GM21360 (cell line): ENCODE measurements around the gene CCDC34.
"Not testable (repeated sequence)": the region's sequence is repeated elsewhere in the genome, so short reads cannot be mapped to it uniquely, and the experiment has no call there.

Experiments
- ATAC-seq: cut with Tn5 transposase; IDR thresholded peaks from one replicate; pipeline ENCODE4 v1.9.1; 2021; ENCODE audit warnings: mild to moderate bottlenecking, moderate library complexity; ENCODE audit not compliant: unreplicated experiment

CCDC34 gene

DNA sequence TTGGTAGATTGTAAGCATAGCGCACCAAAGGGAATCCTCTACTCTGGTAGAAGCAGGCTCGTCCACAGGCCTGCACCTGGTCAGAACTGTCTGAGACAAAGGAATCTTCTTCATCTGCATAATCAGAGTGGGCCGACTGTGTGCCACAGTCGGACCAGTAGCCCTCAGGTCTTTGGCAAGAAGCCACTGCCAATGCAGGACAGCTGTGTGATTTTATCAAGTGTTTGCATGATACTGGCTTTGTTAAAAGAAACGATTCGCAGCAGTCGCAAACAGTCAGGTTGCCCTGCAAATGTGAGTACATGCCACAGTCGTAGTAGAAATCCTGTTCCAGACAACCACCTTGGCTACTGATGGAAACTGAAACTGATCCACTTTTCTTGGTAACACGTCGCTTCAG lies 4.9 kb upstream of the CCDC34 start:
- no peak for ATAC-seq

DNA sequence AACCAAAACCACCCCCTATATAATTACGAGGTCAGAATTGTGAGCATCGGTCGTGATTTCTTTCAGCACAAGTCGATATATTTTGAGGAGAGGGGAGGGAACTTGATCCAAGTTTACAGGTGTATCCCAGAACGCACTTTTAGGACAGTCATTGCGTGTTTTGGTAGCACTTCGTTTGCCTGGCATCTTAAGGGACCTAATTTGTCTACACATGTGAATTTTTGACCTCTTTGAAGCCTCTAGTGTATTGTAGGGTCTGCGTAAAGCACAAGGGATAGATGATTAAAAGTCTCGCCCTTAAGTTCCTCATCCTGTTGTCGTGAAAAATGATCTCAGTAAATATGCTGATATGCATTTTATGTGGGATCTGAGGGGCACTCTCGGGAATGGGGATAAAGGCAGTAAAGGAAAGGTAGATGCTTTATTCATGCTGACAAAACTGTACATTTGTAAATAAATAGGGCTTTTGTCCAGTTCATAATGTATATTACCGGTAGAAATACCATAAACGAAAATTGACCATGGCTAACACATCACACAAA lies 632 bp upstream of the CCDC34 start:
- no peak for ATAC-seq

DNA sequence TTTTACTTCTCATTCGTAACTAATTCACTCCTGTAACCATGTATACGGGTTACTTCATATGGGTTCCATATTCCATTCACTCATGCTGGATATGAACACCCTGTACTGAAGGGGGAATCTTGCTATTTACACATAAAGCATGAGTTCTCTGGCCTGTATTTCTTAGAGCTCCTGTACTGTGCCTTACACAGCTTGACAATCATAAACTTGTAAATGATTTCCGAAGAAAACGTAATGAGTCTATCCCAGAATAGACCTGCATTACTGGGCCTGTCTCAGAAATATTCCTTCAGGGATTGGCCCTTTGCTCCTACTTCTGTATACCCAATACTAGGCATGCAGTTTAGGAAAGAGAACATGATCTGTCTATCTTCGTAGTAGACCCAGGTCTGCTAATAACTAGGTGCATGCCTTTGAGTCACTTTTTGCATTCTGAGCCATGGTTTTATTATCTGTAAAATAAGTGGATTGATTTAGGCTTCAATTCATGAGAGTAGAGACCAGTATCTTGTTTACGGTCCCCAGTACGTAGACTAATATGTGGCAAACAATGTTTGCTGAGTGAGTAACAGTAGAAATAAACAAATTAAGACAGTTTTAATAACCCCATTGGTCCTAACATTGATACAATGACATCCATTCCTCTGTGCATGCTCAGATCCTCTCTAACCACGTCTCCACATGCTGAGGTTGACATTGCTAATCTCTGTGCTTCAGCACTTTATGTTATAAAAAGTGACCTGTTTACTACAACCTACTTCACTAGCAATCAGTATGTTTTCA lies 1.2 kb downstream of the CCDC34 start:
- no peak for ATAC-seq

DNA sequence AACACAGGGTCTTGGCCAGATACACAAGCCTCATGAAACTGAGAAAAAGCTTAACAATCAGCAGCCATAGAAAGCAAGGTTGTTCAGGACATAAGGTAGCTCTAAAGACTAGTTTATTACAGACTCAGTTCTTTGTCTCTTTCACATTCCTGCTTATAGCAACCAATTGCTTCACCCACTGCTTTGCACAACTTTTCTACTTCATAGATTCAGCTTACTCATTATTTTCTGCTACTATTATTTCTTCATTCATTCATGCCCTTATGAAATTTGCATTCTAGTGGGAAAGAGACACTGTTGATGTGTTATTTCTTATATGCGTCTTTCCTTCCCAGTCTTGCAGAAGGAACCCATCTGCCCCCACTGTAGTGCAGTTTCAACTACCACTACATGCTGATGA lies 4.7 kb downstream of the CCDC34 start:
- no peak for ATAC-seq

DNA sequence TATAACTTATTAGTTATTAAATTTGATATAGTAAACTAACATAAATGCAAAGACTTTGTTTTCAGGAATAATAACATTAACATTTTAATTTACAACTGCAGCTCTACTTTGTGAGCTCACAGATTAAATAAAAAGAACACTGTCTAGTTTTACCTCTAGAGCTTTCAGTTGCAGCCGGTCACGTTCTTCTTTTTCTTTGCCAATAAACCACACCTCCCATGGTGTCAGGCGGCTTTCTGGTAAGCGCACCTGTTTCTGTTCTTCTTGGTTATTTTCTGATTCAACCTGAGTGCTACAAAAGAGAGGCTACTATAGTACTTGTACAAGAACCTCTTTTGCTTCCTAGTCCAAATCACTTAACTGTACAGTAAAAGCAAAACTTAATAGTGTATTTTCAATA lies 5.8 kb downstream of the CCDC34 start:
- no peak for ATAC-seq

DNA sequence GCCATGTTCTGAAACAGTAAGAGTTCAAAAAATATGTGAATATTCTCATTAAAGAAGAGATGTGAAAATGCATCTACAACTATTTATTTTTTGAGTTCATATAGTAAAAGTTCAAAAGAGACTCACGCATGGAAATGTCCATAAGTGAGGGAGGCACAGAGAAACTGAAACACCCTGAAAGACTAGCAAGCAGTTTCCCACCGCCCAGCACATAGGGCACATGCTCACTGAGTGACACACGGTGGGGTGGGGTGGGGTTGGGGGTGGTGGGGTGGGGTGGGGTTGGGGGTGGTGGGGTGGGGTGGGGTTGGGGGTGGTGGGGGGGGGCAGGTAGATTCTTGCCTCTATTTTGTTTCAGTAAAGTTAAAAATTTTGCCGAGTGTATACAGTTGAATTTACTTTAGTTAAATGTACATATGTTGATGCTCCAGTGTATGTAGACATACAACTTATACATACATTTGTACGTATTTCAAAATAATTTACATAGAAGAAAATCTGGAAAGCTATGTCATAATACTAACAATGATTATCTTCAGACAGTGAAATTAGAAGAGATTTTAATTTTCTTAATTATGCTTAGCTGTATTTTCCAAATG lies 6.3 kb downstream of the CCDC34 start:
- no peak for ATAC-seq

DNA sequence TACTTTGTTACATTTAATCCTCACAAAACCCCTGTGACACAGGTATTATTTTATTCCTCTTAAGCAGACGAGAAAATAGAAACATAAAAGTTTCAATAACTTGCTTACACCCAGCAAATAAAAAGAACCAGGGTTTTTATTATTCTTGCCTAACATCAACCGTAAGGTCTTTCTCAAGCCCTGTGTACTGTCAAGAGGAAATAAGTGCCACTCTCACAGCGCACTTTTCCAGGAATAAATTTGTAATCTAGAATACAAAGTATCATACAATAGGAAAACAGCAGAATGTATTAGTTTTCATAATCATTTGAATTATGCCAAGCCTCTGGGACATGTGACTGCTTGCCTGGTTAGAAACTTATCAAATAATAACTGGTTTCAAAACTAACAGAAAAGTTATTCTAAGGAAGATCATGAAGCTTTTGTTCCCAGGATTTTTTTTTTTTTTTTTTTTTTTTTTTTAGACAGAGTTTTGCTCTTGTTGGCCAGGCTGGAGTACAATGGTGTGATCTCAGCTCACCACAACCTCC lies 7.4 kb downstream of the CCDC34 start:
- no peak for ATAC-seq

DNA sequence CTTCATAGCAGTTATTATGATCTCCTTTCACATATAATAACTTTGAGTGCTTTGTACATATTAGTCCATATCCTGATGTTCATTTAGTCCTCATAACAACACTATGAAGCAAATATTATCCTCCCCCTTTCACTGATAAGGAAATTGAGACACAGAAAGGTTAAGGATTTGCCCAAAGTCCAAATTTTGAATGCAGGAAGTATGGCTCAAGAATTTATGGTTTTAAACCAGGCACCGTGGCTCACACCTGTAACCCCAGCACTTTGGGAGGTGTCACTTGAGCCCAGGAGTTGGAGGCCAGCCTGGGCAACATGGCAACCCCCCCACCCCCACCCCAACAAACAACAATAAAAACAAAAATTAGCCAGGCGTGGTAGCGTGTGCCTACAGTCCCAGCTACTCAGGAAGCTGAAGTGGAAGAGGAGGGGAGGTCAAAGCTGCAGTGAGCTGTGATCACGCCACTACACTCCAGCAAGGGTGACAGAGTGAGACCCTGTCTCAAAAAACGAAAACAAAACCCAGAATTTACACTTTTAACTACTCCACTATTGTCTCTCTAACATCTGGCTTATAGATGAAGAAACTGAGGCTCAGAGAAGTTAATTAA lies 8.6 kb downstream of the CCDC34 start:
- no peak for ATAC-seq

DNA sequence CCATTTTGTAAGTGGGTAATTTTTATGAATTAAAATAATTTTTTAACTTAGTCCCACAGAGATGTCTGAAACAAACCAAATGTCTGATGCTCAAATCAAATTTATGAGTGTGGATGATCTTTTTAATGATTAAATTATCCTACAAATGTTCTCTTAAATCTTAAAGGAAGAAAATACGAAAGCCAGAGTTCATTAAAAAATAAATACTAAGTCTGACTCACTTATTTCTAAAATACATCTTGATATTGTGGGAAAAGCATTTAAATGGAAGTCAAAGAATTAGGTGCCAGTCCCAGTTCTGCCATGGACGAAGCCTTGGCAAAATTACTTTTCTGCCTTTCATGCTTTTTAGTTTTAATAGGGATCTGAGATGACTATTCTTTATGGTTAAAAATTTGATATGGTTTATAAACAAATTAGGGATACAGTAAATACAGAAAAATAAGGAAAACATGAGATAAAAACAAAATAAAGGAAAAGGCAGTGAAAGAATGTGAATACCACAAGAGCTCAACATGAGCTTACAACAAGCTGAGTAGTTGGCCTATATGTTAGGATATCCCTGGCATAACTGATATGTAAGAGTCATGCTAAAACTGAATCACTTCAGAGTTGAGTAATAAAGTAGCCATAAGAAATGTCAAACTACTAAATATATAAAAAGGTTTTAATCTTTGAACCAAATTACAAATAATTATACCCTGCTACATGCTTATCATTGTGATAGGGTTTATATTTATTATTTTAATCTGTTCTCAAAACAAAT lies 9.2 kb downstream of the CCDC34 start:
- ATAC-seq, result no peak

DNA sequence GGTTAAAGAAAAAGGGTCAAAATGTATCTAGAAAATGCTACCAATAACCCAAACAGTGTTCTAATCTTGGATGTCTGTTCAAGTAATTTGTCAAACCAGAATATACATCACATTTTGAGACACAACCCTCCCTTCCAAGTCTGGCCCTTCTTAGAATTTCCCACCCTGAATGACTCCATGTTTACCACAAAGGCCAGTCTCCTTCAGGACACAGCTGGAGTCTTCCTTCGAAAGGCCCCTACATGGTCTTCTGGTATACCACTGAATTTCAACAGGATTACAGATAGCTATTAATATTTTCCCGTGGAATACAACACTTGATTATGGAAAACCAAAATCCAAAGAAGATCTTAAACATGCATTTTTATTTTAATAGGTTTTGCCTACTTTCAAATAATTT lies 10.2 kb downstream of the CCDC34 start:
- no peak for ATAC-seq

DNA sequence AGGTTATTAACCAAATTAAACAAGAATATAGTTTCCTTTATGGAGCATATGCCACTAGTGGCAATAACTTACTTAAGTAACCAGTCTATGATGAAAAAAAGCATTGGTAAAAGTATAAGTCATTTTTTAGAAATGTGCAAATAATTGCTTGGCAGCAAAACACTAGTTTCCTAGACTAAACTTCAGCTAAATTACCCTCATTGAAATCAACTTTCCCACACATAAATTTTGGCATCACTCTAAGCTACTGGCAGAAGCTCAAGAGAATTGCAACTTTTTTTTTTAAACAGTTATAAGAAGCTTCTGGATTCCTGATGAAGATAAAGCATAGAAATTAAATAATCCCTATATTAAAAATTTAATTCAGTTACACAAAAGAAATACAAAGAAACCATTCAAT lies 12.5 kb downstream of the CCDC34 start:
- ATAC-seq, result no peak

DNA sequence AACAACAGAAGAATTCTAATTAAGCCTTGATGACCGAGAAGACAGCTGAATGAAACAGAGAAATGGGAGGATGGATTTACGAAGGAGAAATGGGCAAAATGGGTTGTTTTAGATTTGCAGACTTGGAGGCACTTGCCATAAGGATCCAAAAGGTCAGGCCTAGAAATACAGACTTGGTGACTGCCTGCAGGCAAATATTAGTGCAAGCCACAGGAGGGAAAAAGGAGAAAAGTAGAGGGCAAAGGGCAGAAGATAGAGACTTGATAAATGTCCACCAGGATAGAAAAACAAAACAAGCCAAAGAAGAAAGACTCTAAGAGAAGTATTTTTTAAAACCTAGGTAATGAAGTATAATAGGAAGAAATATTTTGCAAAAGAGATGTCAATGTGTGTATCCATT lies 13.1 kb downstream of the CCDC34 start:
- ATAC-seq, result no peak

DNA sequence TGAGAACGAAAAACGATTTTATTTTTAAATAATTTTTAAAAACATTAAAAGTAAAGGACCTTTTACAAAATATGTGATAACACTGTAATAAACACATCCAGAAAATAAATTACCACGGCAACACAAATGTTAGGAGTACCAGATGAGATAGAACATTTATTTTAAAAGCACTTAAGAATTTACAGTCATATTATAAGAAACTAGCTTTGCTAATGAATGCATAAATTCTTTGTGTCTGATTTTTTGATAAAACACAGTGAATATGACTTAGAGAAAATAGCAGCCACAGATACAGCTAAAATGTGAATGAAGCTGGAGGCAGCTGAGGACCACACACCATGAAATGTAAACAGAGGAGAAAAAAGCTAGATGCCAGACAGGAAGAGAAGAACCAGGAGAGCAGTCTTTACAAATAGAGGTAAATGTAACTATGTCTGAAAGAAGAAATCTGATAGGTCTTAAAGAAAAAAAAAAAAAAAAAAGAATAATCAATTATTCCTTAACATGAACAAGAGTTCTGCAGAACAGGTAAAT lies 14.6 kb downstream of the CCDC34 start:
- no peak for ATAC-seq

DNA sequence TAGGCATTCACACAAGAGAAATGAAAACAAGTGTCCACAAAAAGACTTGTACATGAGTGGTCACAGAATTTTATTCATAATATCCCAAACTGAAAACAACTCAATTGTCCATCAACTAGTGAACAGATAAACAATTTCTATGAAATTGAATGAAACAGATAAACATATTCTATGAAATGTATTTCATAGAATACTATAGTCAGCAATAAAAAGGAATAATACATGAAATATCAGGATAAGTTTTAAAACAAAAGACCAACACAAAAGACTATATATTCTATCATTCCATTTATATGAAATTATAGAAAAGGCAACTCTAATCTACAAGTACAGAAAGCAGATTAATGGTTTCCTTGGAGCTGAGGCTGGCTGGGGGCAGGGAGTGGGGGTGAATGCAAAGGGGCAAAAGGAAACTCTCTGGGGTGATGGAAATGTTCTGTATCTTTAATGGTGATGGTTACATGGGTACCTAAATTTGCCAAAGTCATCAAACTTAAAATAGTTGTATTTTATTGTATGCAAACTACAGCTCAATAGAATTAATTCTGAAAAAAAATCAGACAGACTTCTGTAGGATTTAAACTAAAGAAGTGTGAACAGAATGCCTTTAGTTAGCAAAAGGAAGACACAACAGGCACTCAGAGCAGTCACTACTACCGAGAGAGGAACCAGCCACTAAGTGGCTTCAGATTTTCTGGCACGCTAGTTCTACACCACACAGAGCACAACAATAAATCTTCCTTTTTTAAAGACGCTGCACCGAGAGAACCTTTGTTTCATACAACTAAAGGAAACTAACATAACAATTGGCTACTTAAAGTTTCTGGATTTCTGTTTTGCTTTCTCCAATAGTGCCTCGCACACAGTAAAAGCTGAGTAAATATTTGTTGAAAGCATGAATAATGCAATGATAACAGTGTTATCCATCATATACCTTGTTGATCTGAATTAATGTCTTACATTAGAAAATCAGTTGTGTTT lies 15.4 kb downstream of the CCDC34 start:
- ATAC-seq, result no peak

DNA sequence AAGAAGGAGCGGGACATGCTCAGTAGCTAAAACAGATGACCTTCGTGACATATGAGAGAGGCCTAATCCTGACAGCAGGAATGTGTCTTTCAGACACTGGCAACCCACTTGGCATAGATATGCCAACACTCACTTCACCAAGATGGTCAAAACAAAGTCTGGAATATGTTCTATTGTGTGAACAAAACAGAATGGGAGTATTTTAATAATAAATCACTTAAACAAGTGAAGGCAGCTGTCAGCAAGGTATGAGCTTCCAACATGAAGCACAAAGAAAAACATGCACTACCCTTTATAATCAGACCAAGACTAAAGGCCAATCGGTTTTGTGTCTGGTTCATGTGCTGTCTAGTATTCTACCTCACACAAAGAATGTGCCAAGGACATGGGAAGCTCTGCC lies 23.1 kb downstream of the CCDC34 start:
- no peak for ATAC-seq

DNA sequence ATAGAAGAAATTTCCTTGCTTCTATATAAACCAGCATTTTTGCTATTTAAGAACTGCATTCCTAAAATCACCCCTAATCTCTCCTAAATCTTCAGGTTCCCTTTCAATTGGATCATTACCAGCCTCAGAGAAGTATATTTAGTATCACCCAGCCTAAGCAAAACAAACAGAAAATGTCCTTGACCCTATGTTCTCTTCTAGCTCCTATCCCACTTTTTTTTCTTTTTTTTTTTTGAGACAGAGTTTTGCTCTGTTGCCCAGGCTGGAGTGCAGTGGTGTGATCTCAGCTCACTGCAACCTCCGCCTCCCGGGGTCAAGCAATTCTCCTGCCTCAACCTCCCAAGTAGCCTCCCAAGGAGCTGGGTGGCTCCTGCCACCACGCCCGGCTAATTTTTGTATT lies 28.3 kb downstream of the CCDC34 start:
- not testable (repeated sequence) for ATAC-seq

DNA sequence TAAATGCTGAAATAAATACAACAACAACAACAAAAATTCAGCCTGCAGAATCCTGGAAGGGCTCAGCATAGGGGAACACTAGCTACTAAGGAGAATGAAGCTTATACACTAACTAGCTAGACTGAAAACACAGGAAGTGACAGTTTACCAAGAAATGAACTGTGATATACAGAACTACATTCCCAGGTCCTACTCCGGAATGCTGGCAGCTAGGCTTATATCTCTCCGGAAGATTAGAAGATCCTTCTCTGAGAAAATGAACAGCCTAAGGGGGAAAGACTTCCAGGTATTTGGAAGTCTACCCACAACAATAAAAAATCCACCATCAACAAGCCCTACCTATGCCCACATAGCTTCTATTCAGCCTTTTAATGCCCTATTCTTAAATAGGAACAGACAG lies 31.0 kb downstream of the CCDC34 start:
- ATAC-seq, result no peak

DNA sequence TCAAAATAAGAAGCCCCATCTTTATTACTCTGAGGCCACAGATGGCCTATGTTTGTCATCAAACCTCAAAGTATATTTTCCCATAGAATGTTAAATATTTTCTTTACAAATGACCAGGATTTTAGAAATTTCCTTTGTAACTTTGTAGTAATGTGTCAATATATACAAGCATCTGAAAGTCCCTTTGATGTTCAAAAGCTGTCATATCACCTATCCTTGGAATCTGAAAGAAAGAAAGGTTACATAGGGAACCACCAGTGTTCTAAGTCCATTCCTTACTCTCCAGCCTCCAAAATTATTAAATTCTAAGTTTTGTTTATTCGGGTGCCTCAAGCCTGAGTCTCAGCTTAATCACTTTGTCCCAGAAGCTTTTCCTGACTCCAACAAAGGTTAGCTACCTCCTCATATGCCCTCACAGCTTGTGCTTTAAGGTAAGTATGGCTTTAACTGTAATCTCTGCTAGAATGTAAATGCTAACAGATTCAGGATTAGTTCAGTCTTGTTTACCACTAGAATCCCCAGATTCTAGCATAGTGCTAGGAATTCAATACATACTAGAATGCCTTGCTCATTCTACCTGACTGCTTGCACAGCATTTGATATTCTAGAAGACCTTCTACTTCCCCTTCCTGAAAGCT lies 32.3 kb downstream of the CCDC34 start:
- no peak for ATAC-seq
